Body of pancreas (tissue), 4 donors: ENCODE data around the gene SDS. TPM values are rescaled to one million over a fixed set of nuclear protein-coding genes. Genes with fewer than 3 reads are reported as not detected.

Source experiments
- ATAC-seq: fragments of 150-250 bp; one replicate; pipeline ENCODE4 v1.9.1; 2016
- DNase-seq, 4 donors: peaks; one replicate each; pipeline ENCODE4 v3.0.0-alpha.2; 2019
- H3K27ac ChIP-seq, 4 donors: fragments of 200-600 bp; sonication (generic); 1 replicate in 3 of 4; 2 replicates in 1 of 4; pipeline versions ENCODE4 v1.5.1 to v1.6.1; 2016 to 2019; ENCODE audit warnings: mild to moderate bottlenecking in 1 of 4, mixed read lengths in 1 of 4, moderate library complexity in 1 of 4
- H3K27me3 ChIP-seq, 2 donors: fragments of 200-600 bp; sonication (generic); one replicate each; pipeline ENCODE4 v1.6.0; 2016; ENCODE audit warnings: mild to moderate bottlenecking in 1 of 2
- H3K36me3 ChIP-seq, 2 donors: fragments of 200-600 bp; sonication (generic); replicated peaks in 1 of 2; 2 replicates each; pipeline ENCODE4 v1.5.1; 2016; ENCODE audit warnings: low read depth in 2 of 2; ENCODE audit not compliant: insufficient read depth in 1 of 2
- H3K4me1 ChIP-seq: fragments of 200-600 bp; sonication (generic); one replicate; pipeline ENCODE4 v1.6.0; 2016
- H3K4me3 ChIP-seq, 2 donors: fragments of 200-600 bp; sonication (generic); 1 replicate in 1 of 2; 2 replicates in 1 of 2; pipeline ENCODE4 v1.5.1; 2016 to 2019
- H3K9me3 ChIP-seq, 3 donors: fragments of 200-600 bp; sonication (generic); 1 replicate in 2 of 3; 2 replicates in 1 of 3; pipeline ENCODE4 v1.5.1; 2016
- POLR2A ChIP-seq, 3 donors: fragments of 450-650 bp; IDR thresholded peaks; one replicate each; pipeline ENCODE4 v1.6.1; 2016; ENCODE audit warnings: antibody characterized with exemption in 3 of 3, mild to moderate bottlenecking in 2 of 3
- WGBS, 2 donors: methylation state at CpG; one replicate each; pipeline ENCODE4 v1.1.5; 2017; 5-methylcytosine and 5-hydroxymethylcytosine counted together
- intact Hi-C: fragments of 100-400 bp; cut with DNase I; formaldehyde crosslinking; loops from one replicate; pipeline ENCODE4 v1.15.1; 2023
- total RNA-seq, 2 donors: library from RNA; depleted of rRNA; stranded (reverse); fragments of >200 nt; gene quantifications; one replicate each; pipeline ENCODE4 v1.1.0, GENCODE V29; 2016
- TF ChIP-seq, protein P1 (sequence below), 7 experiments: fragments of 450-650 bp in 4 of 7; fragments of 200-600 bp in 3 of 7; sonication (generic) in 3 of 7; IDR thresholded peaks; one replicate each; pipeline ENCODE4 v1.5.1; 2016 to 2019; ENCODE audit warnings: antibody characterized with exemption in 7 of 7

The SDS gene
- total RNA-seq, 2 donors from 2014 or later, result 0.33 to 0.52 TPM

DNA sequence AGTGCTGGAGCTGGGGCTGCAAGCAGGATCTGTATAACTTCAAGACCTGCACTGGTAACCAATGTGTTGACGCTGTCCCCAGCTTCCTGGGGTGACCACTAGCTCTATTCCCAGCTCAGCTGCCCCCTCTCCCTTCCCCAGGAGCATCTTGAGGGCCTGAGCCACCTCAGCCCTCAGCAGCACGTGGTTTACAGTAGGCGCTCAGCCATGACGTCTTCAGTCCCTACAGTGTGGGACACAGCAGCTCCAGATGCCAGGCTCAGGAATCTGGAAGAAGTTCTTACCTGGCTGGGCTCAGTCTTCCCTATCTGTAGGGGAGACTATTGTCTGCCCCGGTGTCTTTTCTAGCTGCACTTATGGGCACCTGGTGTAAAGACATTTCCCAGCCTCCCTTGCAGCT is 8.6 kb downstream of the SDS start:
- Histone ChIP-seq H3K36me3 (peaks cover 0 to 3% of the 10 kb centered on the region in 2 donors), H3K9me3 (no peaks in the 10 kb centered on the region), H3K27ac (no peak overlapping the region), H3K27me3 (peaks cover 0 to 7% of the 10 kb centered on the region in 2 donors), H3K4me3 (no peak overlapping the region), H3K4me1 (no peaks in the 10 kb centered on the region)
- DNase-seq (no peak), ATAC-seq (no peak)
- WGBS, 2 donors, result 76 to 80% methylated on average over 1 to 5 of the region's 5 CpGs
- intact Hi-C loops, result no loop called here
- TF ChIP-seq, protein P1, sequence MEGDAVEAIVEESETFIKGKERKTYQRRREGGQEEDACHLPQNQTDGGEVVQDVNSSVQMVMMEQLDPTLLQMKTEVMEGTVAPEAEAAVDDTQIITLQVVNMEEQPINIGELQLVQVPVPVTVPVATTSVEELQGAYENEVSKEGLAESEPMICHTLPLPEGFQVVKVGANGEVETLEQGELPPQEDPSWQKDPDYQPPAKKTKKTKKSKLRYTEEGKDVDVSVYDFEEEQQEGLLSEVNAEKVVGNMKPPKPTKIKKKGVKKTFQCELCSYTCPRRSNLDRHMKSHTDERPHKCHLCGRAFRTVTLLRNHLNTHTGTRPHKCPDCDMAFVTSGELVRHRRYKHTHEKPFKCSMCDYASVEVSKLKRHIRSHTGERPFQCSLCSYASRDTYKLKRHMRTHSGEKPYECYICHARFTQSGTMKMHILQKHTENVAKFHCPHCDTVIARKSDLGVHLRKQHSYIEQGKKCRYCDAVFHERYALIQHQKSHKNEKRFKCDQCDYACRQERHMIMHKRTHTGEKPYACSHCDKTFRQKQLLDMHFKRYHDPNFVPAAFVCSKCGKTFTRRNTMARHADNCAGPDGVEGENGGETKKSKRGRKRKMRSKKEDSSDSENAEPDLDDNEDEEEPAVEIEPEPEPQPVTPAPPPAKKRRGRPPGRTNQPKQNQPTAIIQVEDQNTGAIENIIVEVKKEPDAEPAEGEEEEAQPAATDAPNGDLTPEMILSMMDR (IDR thresholded peaks at IDR 0.05), result no peak
- TF ChIP-seq POLR2A (IDR thresholded peaks at IDR 0.05), result no peak

DNA sequence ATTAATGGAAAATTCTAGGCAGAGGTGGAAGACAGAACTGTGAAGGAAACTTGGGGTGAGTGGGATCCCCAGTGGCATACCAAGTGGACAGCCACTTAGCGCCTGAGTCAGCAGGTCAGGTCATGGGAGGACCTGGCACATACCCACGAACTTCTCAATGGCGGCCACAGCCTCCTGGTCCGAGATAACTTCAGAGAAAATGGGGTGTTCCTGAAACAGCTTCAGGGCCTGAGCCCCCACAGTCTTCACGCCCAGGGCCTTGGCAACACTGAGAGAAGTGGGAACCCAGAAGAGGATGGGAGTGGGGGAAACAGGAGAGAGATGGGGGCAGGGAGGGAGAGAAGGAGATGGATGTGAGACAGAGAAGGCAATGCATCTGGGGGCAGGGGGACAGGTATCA is 9.9 kb downstream of the SDS start:
- no peak for DNase-seq
- WGBS, 2 donors, result 74 to 84% methylated on average over 5 of the region's 5 CpGs
- Histone ChIP-seq H3K4me1 (no peaks in the 10 kb centered on the region), H3K9me3 (no peaks in the 10 kb centered on the region), H3K27me3 (peaks cover 0 to 6% of the 10 kb centered on the region in 2 donors), H3K27ac (no peak overlapping the region), H3K4me3 (no peak overlapping the region), H3K36me3 (peaks cover 0 to 3% of the 10 kb centered on the region in 2 donors)
- no peak for TF ChIP-seq POLR2A (IDR thresholded peaks at IDR 0.05)
- TF ChIP-seq, protein P1 (IDR thresholded peaks at IDR 0.05), result no peak
- intact Hi-C loops, result no loop called here
- no peak for ATAC-seq

DNA sequence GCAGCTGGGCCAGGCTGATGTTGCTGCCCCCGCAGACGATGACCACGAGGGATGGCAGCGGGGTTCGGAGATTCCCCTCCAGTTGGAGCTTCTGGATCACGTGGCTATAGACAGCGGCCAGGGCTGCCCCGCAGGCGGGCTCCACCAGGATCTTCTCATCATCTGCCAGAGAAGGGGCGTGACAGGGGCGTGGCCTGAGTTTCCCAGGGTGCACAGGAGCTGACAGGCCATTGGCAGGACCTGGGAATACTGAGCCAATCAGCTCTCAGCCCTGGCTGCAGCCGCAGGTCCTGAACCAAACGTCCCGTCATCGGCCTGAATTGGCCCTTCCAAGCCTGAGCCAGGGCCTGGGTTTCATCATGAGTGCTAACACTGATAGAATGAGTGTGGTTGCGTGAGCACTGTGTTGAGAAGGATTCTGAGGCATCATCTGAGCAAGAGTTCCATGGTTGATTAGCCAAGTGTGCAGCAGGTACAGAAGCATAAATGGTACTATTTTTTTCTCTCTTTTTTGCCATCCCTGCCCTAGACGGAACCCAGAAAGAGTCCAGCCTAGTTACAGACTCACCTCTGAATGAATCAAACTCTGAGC is 10.6 kb downstream of the SDS start:
- intact Hi-C loops, result no loop called here
- H3K4me1 ChIP-seq, result no peaks in the 10 kb centered on the region
- H3K27me3 ChIP-seq, result no peaks in the 10 kb centered on the region
- TF ChIP-seq POLR2A (IDR thresholded peaks at IDR 0.05), result no peak
- TF ChIP-seq, protein P1 (IDR thresholded peaks at IDR 0.05), result no peak
- no peaks in the 10 kb centered on the region for H3K9me3 ChIP-seq
- WGBS, 2 donors, result 63 to 86% methylated on average over 10 to 17 of the region's 17 CpGs
- no peak for ATAC-seq
- peaks cover 0 to 3% of the 10 kb centered on the region in 2 donors for H3K36me3 ChIP-seq
- no peak overlapping the region for H3K4me3 ChIP-seq
- no peak overlapping the region for H3K27ac ChIP-seq
- DNase-seq, result no peak

DNA sequence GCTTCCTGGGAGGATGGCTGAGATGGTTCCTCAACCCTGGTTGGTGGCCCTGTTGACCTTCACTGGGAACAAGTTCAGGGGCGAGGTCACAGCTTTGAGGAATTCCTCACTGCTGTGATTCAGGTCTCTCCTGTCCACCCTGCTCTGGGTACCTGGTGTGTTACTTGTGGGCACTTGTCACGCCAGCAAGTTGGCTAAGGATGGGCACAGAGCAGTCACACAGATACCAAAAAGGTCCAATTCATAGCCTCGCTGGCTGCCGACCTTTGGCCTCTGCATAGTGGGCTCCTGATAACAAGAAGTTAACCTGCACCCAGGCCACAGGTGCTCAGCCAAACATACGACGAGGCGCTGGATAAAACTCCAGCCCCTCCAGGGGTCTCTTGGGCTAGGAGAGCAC is 11.2 kb downstream of the SDS start:
- TF ChIP-seq POLR2A (IDR thresholded peaks at IDR 0.05), result no peak
- TF ChIP-seq, protein P1 (IDR thresholded peaks at IDR 0.05), result no peak
- 63 to 85% methylated on average over 7 of the region's 7 CpGs for WGBS, 2 donors
- H3K4me3 ChIP-seq, result no peak overlapping the region
- H3K36me3 ChIP-seq, result peaks cover 0 to 3% of the 10 kb centered on the region in 2 donors
- H3K4me1 ChIP-seq, result no peaks in the 10 kb centered on the region
- no peak overlapping the region for H3K27ac ChIP-seq
- no peaks in the 10 kb centered on the region for H3K9me3 ChIP-seq
- ATAC-seq (no peak), DNase-seq (no peak)
- no peaks in the 10 kb centered on the region for H3K27me3 ChIP-seq
- intact Hi-C loops, result no loop called here
